Islet of Langerhans (tissue), 1 donor: ENCODE data around the gene ATP5MC2.
"Not testable (repeated sequence)": the region's sequence is repeated elsewhere in the genome, so short reads cannot be mapped to it uniquely, and the experiment has no call there.

Experiments used
- FAIRE-seq: peaks from one replicate; lab custom pipeline; 2011; peaks lifted over from hg19 to GRCh38; lab: Jason Lieb, UNC

ATP5MC2 gene

DNA sequence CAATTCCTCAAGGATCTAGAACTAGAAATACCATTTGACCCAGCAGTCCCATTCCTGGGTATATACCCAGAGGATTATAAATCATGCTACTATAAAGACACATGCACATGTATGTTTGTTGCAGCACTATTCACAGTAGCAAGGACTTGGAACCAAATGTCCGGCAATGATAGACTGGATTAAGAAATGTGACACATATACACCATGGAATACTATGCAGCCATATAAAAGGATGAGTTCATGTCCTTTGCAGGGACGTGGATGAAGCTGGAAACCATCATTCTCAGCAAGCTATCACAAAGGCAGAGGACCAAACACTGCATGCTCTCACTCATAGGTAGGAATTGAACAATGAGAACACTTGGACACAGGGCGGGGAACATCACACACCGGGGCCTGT lies 29.6 kb downstream of the ATP5MC2 start:
- FAIRE-seq = not testable (repeated sequence)

- FAIRE-seq = no peak
Observed at GRCh38 chr12:53645165-53645564, 30.7 kb downstream of the ATP5MC2 start.

DNA sequence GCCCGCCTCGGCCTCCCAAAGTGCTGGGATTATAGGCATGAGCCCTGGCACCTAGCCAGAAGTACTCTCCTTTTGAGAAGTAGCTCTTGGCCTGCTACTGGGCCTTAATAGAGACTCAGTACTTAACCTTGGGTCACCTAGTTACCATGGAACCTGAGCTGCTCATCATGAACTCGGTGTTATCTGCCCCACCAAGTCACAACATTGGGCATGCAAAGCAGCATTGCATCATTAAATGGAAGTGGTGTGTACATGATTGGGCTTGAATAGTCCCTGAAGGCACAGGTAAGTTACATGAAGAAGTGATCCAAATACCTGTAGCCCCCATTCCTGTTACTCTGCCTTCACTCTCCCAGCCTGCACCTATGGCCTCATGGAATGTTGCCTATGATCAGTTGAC lies 31.8 kb downstream of the ATP5MC2 start:
- no peak for FAIRE-seq

DNA sequence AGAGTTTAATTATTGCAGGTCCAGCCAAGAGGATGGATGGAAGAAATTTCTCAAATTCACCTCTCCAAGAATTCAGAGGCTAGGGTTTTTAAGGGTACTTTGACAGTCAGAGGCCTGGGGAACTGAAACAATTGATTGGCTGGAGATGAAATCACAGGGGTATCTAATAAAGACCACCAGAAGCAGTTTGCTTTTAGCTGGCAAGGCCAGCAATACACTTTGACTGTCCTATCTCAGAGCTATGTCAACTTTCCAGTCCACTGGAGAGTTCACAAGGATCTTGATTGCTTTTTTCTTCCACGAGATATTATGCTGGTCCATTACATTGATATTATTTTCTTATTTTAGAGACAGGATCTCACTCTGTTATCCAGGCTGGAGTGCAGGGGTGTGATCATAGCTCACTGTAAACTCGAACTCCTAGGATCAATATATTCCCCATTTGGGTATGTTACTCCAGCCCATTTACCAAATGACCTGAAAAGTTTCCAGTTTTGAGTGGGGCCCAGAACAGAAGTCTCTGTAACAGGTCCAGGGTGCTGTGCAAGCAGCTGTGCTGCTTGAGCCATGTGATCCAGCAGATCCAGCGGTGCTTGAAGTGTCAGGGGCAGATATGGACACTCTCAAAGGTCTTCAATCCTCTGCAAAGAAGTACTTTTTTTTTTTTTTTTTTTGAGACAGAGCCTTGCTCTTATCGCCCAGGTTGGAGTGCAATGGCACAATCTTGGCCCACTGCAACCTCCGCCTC lies 32.5 kb downstream of the ATP5MC2 start:
- FAIRE-seq = no peak

- no peak for FAIRE-seq
Observed at GRCh38 chr12:53638057-53638456, 37.8 kb downstream of the ATP5MC2 start.

- FAIRE-seq = no peak
Observed at GRCh38 chr12:53636641-53637040, 39.2 kb downstream of the ATP5MC2 start.

GRCh38 chr12:53635708-53636107 lies 40.2 kb downstream of the ATP5MC2 start:
- FAIRE-seq = not testable (repeated sequence)

GRCh38 chr12:53631721-53632120 lies 44.2 kb downstream of the ATP5MC2 start:
- FAIRE-seq = no peak

GRCh38 chr12:53627919-53628318 lies 48.0 kb downstream of the ATP5MC2 start:
- FAIRE-seq = no peak

- FAIRE-seq = no peak
Observed at GRCh38 chr12:53626702-53627169, 49.1 kb downstream of the ATP5MC2 start.

GRCh38 chr12:53625946-53626701 lies 49.8 kb downstream of the ATP5MC2 start, which contains the start of gene ATF7:
TSS of gene ATF7 (minus strand) at chr12:53626382. CDS start at chr12:53601000, 25,382 bp downstream.
- FAIRE-seq = peak; percentile 41

DNA sequence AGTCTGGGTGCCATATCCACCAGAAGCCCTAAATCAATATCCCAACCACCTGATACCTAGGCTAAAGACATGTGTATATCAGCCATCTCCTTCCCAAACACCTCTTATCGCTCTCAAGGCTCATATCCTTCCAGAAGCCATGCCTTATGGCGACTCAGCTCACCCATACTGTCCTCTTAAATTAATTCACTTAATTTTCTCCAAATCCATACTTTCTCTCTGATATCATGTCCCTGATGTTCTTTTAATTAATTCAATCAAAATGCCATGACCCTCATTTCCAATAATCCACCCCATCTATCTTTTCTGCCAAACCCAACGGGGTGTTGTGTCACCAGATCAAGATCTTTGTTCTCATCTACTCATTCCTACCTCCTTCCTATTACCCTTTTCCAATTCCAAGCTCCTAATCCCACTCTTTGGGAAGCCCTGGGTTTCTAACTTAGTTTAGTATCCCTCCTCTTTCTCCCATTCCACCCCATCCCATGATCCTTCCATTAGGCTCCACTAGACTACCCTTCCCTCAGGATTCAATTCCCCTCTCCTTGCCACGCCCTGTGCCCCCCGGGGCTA lies 50.4 kb downstream of the ATP5MC2 start:
- no peak for FAIRE-seq

DNA sequence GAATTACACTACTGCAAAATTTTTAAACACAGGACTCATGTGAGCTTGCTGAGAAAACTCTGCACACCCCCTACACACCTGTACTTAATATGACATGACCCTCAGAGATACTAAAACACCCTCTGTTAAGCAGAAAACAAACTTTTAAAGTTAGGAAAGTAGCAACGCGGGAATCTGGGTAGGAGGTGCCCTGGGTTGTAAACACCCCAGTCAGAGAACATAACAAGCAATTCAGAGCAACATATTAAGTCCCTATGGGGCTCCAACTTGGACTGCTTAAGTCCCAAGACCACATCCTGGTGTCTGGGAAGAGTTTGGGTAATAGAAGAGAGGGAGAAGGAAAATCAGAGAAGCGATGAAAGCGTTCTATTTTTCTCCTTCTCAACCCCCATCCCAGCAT lies 50.9 kb downstream of the ATP5MC2 start:
- FAIRE-seq = no peak

- no peak for FAIRE-seq
Observed at GRCh38 chr12:53624458-53624857, 51.4 kb downstream of the ATP5MC2 start.

DNA sequence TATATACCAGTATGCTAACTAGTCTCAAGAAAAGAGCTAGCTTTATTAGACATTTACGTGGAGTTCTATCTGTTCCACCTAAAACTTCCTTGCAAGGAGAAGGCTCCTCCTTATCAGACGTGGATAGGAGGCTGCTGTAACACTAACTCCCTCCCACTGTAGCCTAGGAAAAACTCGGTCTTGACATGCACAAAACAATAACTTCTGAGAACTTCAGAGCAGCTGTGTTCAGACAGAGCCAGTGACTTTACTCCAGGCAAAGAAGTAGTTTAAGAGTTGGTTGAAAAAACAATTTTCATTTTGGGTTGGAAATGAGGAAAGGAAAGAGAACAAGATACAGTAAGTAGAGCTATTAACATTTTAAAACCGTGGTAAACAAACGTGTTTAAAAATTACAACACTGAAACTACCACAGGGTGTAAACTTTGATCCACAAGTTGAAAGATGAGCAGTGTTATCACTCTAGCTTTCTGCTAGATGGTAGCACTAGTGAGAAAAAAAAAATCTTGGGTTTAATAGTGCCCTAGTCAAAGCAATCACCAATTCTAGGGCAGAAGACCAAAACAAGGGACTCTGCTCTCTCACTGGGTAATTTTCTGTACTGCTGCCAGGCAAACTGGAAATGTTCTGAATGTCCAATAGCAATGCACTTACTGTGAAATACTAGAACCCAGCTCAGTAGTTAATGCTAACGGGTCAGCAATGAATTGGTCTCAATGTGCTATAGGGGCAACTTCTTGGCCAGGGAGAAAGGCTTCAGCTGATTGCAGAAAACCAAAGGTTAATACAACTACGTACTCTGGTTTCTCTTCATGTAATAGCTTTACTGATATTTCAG lies 52.1 kb downstream of the ATP5MC2 start:
- FAIRE-seq = no peak

DNA sequence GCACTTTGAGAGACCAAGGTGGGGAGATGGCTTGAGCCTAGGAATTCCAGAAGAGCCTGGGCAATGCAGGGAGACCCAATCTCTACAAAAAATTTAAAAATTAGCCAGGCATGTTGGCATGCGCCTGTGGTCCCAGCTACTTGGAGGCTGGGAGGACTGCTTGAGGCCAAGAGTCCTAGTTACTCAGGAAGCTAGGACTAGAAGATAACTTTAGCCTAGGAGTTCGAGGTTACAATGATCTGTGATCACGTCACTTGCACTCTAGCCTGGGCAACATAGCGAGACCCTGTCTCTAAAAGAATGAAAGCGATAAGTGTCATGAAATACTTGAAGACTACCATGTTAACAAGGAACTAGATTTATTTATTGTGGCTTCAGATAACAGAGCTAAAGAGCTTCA lies 53.2 kb downstream of the ATP5MC2 start:
- FAIRE-seq = no peak

- FAIRE-seq = no peak
Observed at GRCh38 chr12:53618275-53618674, 57.6 kb downstream of the ATP5MC2 start.

DNA sequence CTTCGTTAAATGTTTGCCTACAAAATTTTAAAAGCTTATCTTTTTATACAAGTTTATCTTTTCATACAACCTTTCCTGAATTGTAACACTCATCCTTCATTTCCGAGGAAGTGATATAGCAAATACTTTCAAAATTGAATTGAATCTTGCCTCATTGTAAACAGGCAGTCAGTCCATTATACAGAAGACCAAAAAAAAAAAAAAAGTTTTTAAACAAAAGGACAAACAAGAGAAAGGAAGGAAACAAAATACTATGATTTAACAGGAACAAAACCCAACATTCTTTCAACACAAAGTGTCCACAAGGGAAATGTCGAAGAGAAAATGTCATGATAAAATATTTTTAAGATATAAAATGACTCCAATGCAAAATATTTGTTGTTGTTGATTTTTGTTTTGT lies 58.2 kb downstream of the ATP5MC2 start:
- FAIRE-seq = no peak

DNA sequence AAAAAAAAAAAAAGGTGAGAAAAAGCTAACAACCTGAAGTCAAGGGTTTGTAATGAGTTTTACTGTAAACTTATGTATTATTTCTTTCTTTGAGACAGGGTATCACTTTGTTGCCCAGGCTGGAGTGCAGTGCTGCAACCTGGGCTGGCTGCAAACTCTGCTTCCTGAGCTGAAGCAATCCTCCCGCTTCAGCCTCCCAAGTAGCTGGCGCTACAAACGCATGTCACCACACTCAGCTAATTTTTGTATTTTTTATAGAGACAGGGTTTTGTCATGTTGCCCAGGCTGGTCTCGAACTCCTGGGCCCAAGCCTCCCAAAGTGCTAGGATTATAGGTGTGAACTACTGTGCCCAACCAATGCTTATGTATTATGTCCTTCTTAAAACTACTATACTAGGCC lies 58.9 kb downstream of the ATP5MC2 start:
- no peak for FAIRE-seq
